DMS153 treated with DMSO at 0.1 percent for 48 hours (cell line): ENCODE measurements around the gene ACACB.
"Not testable (repeated sequence)": the region's sequence is repeated elsewhere in the genome, so short reads cannot be mapped to it uniquely, and the experiment has no call there.

Source experiments
- DNase-seq: peaks from one replicate; lab custom pipeline; 2025; ENCODE audit not compliant: unreplicated experiment; lab: John Stamatoyannopoulos, UW

The ACACB gene

DNA sequence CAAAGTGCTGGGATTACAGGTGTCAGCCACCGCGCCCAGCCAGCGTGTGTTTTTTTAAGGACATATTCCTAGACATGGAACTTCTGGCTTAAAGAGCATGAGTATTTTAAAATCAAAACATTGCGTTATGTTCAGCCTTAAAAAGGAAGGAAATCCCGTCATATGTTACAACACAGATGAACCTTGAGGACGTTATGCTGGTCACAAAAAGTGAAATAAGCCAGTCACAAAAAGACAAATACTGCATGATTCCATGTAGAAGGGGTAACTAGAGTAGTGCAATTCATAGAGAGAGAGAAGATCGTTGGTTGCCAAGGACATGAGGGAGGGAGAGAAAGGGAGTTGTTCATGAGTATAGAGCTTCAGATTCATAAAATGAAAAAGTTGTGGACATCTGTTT is 53.9 kb downstream of the ACACB start:
- no peak for DNase-seq

DNA sequence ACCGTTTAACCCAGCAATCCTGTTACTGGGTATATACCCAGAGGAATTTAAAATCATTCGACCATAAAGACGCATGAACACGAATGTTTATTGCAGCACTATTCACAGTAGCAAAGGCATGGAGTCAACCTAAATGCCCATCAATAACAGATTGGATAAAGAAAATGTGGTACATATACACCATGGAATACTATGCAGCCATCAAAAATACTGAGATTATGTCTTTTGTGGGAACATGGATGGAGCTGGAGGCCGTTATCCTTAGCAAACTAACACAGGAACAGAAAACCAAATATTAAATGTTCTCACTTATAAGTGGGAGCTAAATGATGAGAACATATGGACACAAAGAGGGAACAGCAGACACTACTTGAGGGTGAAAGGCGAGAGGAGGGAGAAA is 56.4 kb downstream of the ACACB start:
- DNase-seq, result not testable (repeated sequence)

GRCh38 chr12:109173443-109174240 is 57.3 kb downstream of the ACACB start:
- no peak for DNase-seq

DNA sequence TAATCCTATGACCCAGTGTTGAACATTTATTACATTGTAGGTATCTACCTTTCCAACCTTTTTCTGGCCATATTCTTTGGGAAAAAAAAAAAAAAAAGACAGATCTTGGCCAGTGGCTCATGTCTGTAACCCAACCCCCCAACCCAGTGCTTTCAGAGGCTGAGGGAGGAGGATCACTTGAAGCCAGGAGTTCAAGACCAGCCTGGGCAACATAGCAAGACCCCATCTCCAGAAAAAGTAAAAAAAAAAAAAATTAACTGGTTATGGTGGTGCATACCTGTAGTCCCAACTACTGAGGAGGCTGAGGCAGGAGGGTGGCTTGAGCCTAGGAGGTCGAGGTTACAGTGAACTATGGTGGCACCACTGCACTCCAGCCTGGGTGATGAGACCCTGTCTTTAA is 58.1 kb downstream of the ACACB start:
- DNase-seq, result no peak

DNA sequence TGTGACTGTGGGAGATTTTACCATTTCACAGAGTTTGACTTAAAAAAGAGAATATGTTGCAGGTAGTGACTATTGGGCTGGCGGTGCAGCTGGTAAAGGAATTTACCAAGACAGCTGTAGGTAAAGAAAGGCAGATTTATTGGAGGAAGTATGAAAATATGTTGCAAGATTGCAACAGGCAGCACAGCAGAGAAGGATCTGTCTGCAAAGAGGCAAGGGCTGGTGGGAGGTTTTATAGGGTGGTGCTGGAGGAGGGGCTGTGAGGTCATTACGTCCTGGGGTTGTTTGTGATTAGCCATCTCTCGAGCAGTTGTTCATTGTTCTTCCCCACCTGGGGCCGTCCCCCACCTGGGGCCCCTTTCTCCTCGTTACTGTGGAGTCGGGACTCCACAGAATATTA is 62.1 kb downstream of the ACACB start:
- DNase-seq, result no peak

DNA sequence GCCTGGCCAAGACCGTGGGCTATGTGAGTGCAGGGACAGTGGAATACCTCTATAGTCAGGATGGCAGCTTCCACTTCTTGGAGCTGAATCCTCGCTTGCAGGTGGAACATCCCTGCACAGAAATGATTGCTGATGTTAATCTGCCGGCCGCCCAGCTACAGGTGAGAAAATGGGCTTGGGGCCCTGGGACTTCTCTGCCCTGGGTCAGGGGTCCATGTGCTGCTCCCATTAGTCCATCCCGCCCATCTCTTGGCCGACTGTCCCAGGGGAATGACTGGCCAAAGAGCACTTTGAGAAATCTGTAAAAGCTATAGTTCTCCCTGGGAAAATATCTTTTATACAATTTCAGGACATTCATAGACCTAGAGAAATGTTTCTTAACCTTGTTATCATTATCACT is 63.5 kb downstream of the ACACB start:
- no peak for DNase-seq

GRCh38 chr12:109182041-109182839 is 65.9 kb downstream of the ACACB start:
- DNase-seq, result no peak

DNA sequence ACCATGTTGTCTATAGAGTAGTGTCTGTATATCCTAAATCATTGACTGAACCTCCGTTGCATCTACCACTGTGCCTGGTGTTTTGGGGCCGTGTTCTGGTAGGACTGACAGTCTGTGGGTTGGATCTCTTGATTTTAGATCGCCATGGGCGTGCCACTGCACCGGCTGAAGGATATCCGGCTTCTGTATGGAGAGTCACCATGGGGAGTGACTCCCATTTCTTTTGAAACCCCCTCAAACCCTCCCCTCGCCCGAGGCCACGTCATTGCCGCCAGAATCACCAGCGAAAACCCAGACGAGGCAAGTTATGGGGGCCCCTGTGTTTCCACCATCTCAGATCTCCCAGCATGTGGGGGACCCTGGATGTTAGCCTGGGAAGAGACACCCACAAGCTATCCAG is 69.1 kb downstream of the ACACB start:
- no peak for DNase-seq

DNA sequence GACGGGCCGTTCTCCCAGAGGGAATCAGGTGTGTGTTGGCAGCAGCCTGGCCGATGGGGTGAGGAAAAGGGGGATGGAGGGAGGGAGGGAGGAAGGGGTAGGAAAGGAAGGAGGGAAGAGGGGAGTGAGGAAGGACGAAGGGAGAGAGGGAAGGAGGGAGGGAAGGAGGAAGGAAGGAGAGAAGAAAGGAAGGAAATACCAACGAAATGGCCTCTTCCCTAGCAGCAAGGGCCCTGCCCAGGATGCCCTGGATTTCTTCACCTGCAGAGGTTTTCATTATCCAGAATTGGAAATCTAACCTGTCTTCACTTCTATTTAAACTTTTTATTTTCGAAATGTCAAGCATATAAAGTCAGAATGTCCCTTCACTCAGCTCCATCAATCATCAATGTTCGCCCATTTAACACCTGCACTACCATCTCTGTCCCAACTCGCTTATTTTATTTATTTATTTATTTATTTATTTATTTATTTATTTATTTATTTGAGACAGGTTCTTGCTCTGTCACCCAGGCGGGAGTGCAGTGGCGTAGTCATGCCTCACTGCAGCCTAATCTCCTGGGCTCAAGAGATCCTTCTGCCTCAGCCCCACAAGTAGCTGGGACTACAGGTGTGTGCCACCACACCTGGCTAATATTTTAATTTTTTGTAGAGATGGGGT is 70.7 kb downstream of the ACACB start:
- no peak for DNase-seq

DNA sequence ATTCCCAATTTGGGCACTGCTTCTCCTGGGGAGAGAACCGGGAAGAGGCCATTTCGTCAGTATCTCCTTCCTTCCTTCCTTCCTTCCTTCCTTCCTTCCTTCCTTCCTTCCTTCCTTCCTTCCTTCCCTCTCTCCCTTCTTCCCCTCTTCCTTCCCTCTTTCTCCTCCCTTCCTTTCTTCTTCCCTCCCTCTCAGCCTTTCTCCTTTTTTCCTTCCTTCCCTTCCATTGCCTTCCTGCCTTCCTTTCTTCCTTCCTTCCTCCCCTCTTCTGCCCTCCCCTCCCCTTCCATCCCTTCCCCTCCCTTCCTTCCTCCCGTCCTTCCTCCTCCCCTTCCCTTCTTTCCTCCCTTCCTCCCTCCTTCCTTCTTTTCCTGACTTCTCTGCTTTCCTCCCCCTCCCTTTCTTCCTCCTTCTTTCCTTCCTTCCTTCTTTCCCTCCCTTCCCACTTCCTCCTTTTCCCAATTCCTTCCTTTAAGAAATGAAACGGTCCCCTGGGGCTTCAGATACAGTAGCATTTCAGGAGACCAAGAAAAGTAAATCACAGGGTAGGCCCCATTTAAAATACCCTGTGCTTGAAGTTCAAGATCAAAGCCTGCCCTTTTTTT is 71.8 kb downstream of the ACACB start:
- DNase-seq, result no peak

GRCh38 chr12:109189291-109189690 is 72.9 kb downstream of the ACACB start:
- no peak for DNase-seq

GRCh38 chr12:109191621-109192250 is 75.3 kb downstream of the ACACB start:
- DNase-seq, result no peak

DNA sequence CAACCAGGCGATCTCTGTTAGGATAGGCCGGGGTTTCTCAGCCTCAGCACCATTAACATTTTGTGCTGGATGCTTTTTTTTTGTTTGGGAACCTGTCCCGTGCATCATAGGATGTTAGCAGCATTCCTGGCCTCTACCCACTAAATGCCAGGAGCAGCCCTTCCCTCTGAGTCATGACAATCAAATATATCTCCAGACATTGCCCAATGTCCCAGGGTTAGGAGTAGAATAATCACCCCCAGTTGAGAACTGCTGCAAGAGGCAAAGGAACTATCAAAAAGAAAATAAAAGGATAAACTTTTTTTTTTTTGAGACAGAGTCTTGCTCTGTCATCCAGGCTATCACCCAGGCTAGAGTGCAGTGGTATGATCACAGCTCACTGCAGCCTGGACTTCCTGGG is 76.0 kb downstream of the ACACB start:
- no peak for DNase-seq

DNA sequence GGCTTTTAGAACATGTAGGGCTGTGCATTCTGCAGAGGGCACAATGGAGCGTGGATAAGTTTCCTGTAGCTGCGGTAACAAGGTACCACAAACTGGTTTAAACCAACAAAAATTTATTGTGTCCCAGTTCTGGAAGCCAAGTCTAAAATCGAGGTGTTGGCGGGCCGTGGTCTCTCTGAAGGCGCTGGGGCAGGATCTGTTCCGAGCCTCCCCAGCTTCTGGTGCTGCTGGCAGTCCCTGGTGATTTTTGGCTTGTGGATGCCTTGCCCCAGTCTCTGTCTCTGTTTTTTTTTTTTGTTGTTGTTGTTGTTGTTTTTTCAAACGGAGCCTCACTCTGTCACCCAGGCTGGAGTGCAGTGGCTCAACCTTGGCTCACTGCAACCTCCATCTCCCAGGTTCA is 77.5 kb downstream of the ACACB start:
- no peak for DNase-seq

GRCh38 chr12:109196332-109196731 is 79.9 kb downstream of the ACACB start:
- no peak for DNase-seq

GRCh38 chr12:109197327-109197726 is 80.9 kb downstream of the ACACB start:
- DNase-seq, result no peak

DNA sequence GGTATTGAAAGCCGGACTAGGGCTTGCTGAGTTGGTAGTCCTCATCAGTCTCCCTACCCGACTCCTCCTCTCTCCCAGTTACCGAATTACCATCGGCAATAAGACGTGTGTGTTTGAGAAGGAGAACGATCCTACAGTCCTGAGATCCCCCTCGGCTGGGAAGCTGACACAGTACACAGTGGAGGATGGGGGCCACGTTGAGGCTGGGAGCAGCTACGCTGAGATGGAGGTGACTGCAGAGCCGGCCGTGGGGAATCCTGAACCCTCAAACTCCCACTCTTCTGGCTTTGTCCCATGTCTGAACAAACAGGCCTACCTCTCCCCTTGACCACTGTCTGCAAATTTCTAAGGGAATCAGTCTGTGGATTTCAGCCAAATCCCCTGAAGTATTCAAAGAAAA is 82.9 kb downstream of the ACACB start:
- no peak for DNase-seq

- no peak for DNase-seq
Measured at GRCh38 chr12:109200825-109201495, 84.6 kb downstream of the ACACB start.

GRCh38 chr12:109201496-109201885 is 85.1 kb downstream of the ACACB start:
- DNase-seq, result no peak

- no peak for DNase-seq
Measured at GRCh38 chr12:109202770-109203169, 86.4 kb downstream of the ACACB start.

DNA sequence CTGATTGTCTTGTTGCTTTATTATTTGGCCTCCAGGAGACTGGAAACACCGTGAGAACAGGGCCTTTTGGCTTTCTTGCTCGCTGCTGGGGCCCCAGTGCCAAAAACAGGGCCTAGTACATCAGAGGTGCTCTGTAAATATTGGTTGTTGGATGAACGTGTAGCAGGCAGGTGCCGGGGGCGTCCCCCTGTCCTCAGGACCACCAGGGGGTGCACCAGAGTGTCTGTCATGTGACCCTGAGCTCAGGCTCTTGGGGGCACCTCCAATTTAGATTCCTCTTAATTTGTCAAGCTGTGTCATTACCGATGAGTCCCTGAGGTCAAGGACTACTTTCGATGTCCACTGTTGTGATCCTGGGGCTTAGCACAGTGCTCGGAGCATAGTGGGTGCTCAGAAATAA is 87.1 kb downstream of the ACACB start:
- DNase-seq, result no peak
